ENCODE measurements around the gene GMPPA.

- TF ChIP-seq CTCF (conservative IDR thresholded peaks at IDR 0.05; ENCODE audit: low read depth, low read length) (no peak), EZH2 (IDR thresholded peaks at IDR 0.05; ENCODE audit: low read length, unreplicated experiment) (no peak)
These were observed 48.9 kb downstream of the GMPPA start for GRCh38 chr2:219547621-219548020.

All from PC-3 (cell line).